Activated B cell treated with CpG ODN at 0.5 μM for 24 hours (primary cell): ENCODE results near the gene TRERF1. TPM values are rescaled to one million over a fixed set of nuclear protein-coding genes. Genes with fewer than 3 reads are reported as not detected.

ENCODE experiments used
- ATAC-seq: fragments of 200-7000 bp; cut with Tn5 transposase; one replicate; pipeline ENCODE4 v1.10.0; 2021; ENCODE audit warnings: low read depth, mild to moderate bottlenecking, moderate library complexity
- CTCF ChIA-PET: fragments of 350-600 bp; sonication (Branson Sonifier 250); formaldehyde crosslinking; loops from one replicate; lab custom pipeline; 2021; ENCODE audit warnings: antibody characterized with exemption; lab: Charles Lee
- POLR2A ChIA-PET: fragments of 350-600 bp; sonication (Branson Sonifier 250); formaldehyde crosslinking; loops from one replicate; lab custom pipeline; 2021; ENCODE audit warnings: antibody characterized with exemption; lab: Charles Lee
- DNase-seq: peaks from one replicate; pipeline ENCODE4 v3.0.0; 2022
- H3K27ac Mint-ChIP-seq: one replicate; pipeline ENCODE4 v1.8.0; 2020; ENCODE audit warnings: mixed read lengths
- H3K27me3 Mint-ChIP-seq: one replicate; pipeline ENCODE4 v1.8.0; 2021; ENCODE audit warnings: mixed read lengths
- H3K36me3 Mint-ChIP-seq: one replicate; pipeline ENCODE4 v1.8.0; 2021; ENCODE audit warnings: low read depth, mixed read lengths
- H3K4me1 Mint-ChIP-seq: one replicate; pipeline ENCODE4 v1.8.0; 2021; ENCODE audit warnings: mixed read lengths
- H3K4me3 Mint-ChIP-seq: one replicate; pipeline ENCODE4 v1.8.0; 2020; ENCODE audit warnings: mild to moderate bottlenecking, mixed read lengths
- H3K9me3 Mint-ChIP-seq: one replicate; pipeline ENCODE4 v1.8.0; 2020; ENCODE audit warnings: mixed read lengths
- CTCF ChIP-seq: fragments of 200-600 bp; IDR thresholded peaks from one replicate; pipeline ENCODE4 v1.8.0; 2022; ENCODE audit warnings: antibody characterized with exemption, mild to moderate bottlenecking
- intact Hi-C: fragments of 100-400 bp; cut with micrococcal nuclease; formaldehyde crosslinking; loops from one replicate; pipeline ENCODE4 v1.15.1; 2024
- total RNA-seq: library from RNA; stranded (reverse); gene quantifications from 2 replicates; pipeline ENCODE4 v1.2.3, GENCODE V29; 2022

TRERF1 gene
- total RNA-seq, 1 donor from 2014 or later, result 4.1 TPM

GRCh38 chr6:42249279-42249678 is 202.4 kb downstream of the TRERF1 start:
- ATAC-seq (no peak), DNase-seq (no peak)
- no peak overlapping the region for H3K27ac Mint-ChIP-seq
- no peak overlapping the region for H3K4me3 Mint-ChIP-seq
- intact Hi-C loops, result no loop called here
- POLR2A ChIA-PET, result no interaction called here
- H3K4me1 Mint-ChIP-seq, result no peaks in the 10 kb centered on the region
- no peaks in the 10 kb centered on the region for H3K36me3 Mint-ChIP-seq
- CTCF ChIA-PET, result no interaction called here
- H3K27me3 Mint-ChIP-seq, result no peaks in the 10 kb centered on the region
- H3K9me3 Mint-ChIP-seq, result no peaks in the 10 kb centered on the region
- no peak for TF ChIP-seq CTCF

- H3K36me3 Mint-ChIP-seq, result no peaks in the 10 kb centered on the region
- no peak for TF ChIP-seq CTCF
- ChIA-PET CTCF (no interaction called here), POLR2A (no interaction called here)
- intact Hi-C loops, result no loop called here
- DNase-seq, result no peak
- no peak for ATAC-seq
- no peak overlapping the region for H3K4me3 Mint-ChIP-seq
- no peaks in the 10 kb centered on the region for H3K9me3 Mint-ChIP-seq
- peaks cover 7% of the 10 kb centered on the region for H3K4me1 Mint-ChIP-seq
- no peaks in the 10 kb centered on the region for H3K27me3 Mint-ChIP-seq
- H3K27ac Mint-ChIP-seq, result no peak overlapping the region
Measured at GRCh38 chr6:42243046-42243445, 208.7 kb downstream of the TRERF1 start.

- Mint-ChIP-seq H3K9me3 (no peaks in the 10 kb centered on the region), H3K4me1 (peaks cover 7% of the 10 kb centered on the region), H3K27me3 (no peaks in the 10 kb centered on the region), H3K4me3 (no peak overlapping the region), H3K36me3 (no peaks in the 10 kb centered on the region), H3K27ac (no peak overlapping the region)
- ATAC-seq, result no peak
- intact Hi-C loops, result no loop called here
- no peak for DNase-seq
- CTCF ChIA-PET, result no interaction called here
- POLR2A ChIA-PET, result no interaction called here
- TF ChIP-seq CTCF, result no peak
Measured at GRCh38 chr6:42241915-42242314, 209.8 kb downstream of the TRERF1 start.

GRCh38 chr6:42239736-42240375 is 211.9 kb downstream of the TRERF1 start:
- ChIA-PET POLR2A (no interaction called here), CTCF (no interaction called here)
- H3K9me3 Mint-ChIP-seq, result no peaks in the 10 kb centered on the region
- no peak for ATAC-seq
- H3K36me3 Mint-ChIP-seq, result no peaks in the 10 kb centered on the region
- peaks cover 13% of the 10 kb centered on the region for H3K4me1 Mint-ChIP-seq
- H3K4me3 Mint-ChIP-seq, result no peak overlapping the region
- H3K27ac Mint-ChIP-seq, result no peak overlapping the region
- H3K27me3 Mint-ChIP-seq, result no peaks in the 10 kb centered on the region
- no peak for TF ChIP-seq CTCF
- intact Hi-C loops, result no loop called here
- no peak for DNase-seq

- Mint-ChIP-seq H3K27me3 (no peaks in the 10 kb centered on the region), H3K9me3 (no peaks in the 10 kb centered on the region), H3K4me3 (no peak overlapping the region), H3K27ac (no peak overlapping the region), H3K4me1 (peaks cover 13% of the 10 kb centered on the region), H3K36me3 (no peaks in the 10 kb centered on the region)
- DNase-seq (no peak), ATAC-seq (no peak)
- intact Hi-C loops, result no loop called here
- ChIA-PET CTCF (no interaction called here), POLR2A (interaction anchor here (0.5 kb wide), 1 partner anchor 22 kb away, joined by 3 read pairs; no protein-coding TSS in a partner anchor)
- no peak for TF ChIP-seq CTCF
Measured at GRCh38 chr6:42239333-42239732, 212.4 kb downstream of the TRERF1 start.
